Sigmoid colon (tissue), 7 donors: ENCODE data around the gene TRIM14. TPM values are rescaled to one million over a fixed set of nuclear protein-coding genes. Genes with fewer than 3 reads are reported as not detected.

Experiments used
- DNase-seq: peaks from one replicate; pipeline ENCODE4 v3.0.0-alpha.2; 2019
- H3K27ac ChIP-seq, 4 donors: fragments of 200-600 bp; sonication (generic); one replicate each; pipeline ENCODE4 v1.5.1; 2016 to 2019; ENCODE audit warnings: mild to moderate bottlenecking in 1 of 4
- H3K27me3 ChIP-seq, 3 donors: fragments of 200-600 bp; sonication (generic); one replicate each; pipeline ENCODE4 v1.5.1; 2019; ENCODE audit warnings: mild to moderate bottlenecking in 1 of 3
- H3K36me3 ChIP-seq, 4 donors: fragments of 200-600 bp; sonication (generic); one replicate each; pipeline ENCODE4 v1.5.1; 2016 to 2019
- H3K4me1 ChIP-seq, 4 donors: fragments of 200-600 bp; sonication (generic); one replicate each; pipeline ENCODE4 v1.5.1; 2017 to 2019
- H3K4me3 ChIP-seq, 4 donors: fragments of 200-600 bp; sonication (generic); one replicate each; pipeline ENCODE4 v1.5.1; 2017 to 2019; ENCODE audit warnings: mild to moderate bottlenecking in 2 of 4, moderate library complexity in 1 of 4
- H3K9me3 ChIP-seq, 4 donors: fragments of 200-600 bp in 3 of 4; sonication (generic) in 3 of 4; one replicate each; pipeline versions ENCODE4 v1.5.1 to v1.6.1; 2013 to 2019
- EP300 ChIP-seq, 4 donors: sonication (generic); formaldehyde crosslinking; IDR thresholded peaks; one replicate each; pipeline ENCODE4 v1.6.1; 2017; ENCODE audit warnings: antibody characterized with exemption in 4 of 4
- POLR2A ChIP-seq, 2 donors: fragments of 450-650 bp; IDR thresholded peaks; one replicate each; pipeline ENCODE4 v1.6.1; 2016; ENCODE audit warnings: antibody characterized with exemption in 2 of 2, mild to moderate bottlenecking in 2 of 2, moderate library complexity in 2 of 2
- POLR2AphosphoS5 ChIP-seq, 4 donors: sonication (generic); formaldehyde crosslinking; IDR thresholded peaks; one replicate each; pipeline ENCODE4 v1.6.1; 2017; ENCODE audit warnings: antibody characterized with exemption in 4 of 4
- WGBS, 2 donors: extraction: QIAGEN DNeasy Blood & Tissue Kit; methylation state at CpG; one replicate each; pipeline ENCODE4 v1.1.7; 2013; 5-methylcytosine and 5-hydroxymethylcytosine counted together
- intact Hi-C: fragments of 100-400 bp; cut with DNase I; formaldehyde crosslinking; loops from one replicate; pipeline ENCODE4 v1.15.1; 2023
- polyA plus RNA-seq, 3 donors: library from polyadenylated mRNA; stranded (reverse); fragments of 200-250 nt; gene quantifications; one replicate each; pipeline ENCODE4 v1.2.3, GENCODE V29; 2013
- total RNA-seq, 4 donors: library from RNA; depleted of rRNA; stranded (reverse); fragments of >200 nt; gene quantifications; one replicate each; pipeline ENCODE4 v1.1.0, GENCODE V29; 2016
- TF ChIP-seq, protein P1 (sequence below), 4 experiments: fragments of 450-650 bp in 3 of 4; fragments of 200-600 bp in 1 of 4; IDR thresholded peaks; one replicate each; pipeline ENCODE4 v1.5.1; 2016 to 2019; ENCODE audit warnings: antibody characterized with exemption in 4 of 4, mild to moderate bottlenecking in 3 of 4, moderate library complexity in 2 of 4
- donor health status: healthy with polysubstance abuse.
- donor health status: Bipolar disorder and iron deficiency.
- donor health status: healthy.

The TRIM14 gene
- total and polyA plus RNA-seq, 7 donors = 7.2 to 40.1 (median 13.2) TPM

GRCh38 chr9:98101416-98101815 is 17.6 kb downstream of the TRIM14 start:
- no peak for DNase-seq
- intact Hi-C loops = no loop called here
- 82 to 92% methylated on average over 7 of the region's 7 CpGs for WGBS, 2 donors
- TF ChIP-seq POLR2A (IDR thresholded peaks at IDR 0.05) (no peak), POLR2AphosphoS5 (IDR thresholded peaks at IDR 0.05) (no peak), EP300 (IDR thresholded peaks at IDR 0.05) (no peak)
- TF ChIP-seq, protein P1, sequence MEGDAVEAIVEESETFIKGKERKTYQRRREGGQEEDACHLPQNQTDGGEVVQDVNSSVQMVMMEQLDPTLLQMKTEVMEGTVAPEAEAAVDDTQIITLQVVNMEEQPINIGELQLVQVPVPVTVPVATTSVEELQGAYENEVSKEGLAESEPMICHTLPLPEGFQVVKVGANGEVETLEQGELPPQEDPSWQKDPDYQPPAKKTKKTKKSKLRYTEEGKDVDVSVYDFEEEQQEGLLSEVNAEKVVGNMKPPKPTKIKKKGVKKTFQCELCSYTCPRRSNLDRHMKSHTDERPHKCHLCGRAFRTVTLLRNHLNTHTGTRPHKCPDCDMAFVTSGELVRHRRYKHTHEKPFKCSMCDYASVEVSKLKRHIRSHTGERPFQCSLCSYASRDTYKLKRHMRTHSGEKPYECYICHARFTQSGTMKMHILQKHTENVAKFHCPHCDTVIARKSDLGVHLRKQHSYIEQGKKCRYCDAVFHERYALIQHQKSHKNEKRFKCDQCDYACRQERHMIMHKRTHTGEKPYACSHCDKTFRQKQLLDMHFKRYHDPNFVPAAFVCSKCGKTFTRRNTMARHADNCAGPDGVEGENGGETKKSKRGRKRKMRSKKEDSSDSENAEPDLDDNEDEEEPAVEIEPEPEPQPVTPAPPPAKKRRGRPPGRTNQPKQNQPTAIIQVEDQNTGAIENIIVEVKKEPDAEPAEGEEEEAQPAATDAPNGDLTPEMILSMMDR (IDR thresholded peaks at IDR 0.05) = no peak
- H3K36me3 ChIP-seq = peaks cover 0 to 8% (median 0%) of the 10 kb centered on the region in 4 donors
- H3K4me1 ChIP-seq = no peaks in the 10 kb centered on the region
- no peak overlapping the region for H3K4me3 ChIP-seq
- H3K27ac ChIP-seq = no peak overlapping the region
- no peaks in the 10 kb centered on the region for H3K27me3 ChIP-seq
- H3K9me3 ChIP-seq = no peaks in the 10 kb centered on the region

DNA sequence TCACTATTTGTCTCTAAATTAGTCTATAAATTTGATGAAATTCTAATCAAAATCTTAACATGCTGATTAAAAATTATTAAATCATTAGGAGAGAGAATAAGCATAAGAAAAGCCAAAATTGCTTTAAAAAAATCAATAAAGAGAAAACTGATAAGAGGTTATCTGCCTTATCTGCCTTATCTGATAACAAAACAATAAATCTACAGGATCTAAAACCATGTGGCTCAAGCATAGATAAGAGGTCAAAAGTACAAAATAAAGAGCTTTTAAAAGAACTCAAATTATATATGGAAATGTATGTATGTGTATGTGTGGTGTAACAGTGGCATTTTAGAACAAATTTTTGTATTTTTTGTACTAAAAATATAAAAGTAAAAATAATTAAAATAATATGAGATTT is 18.6 kb downstream of the TRIM14 start:
- H3K36me3 ChIP-seq = peaks cover 0 to 8% (median 0%) of the 10 kb centered on the region in 4 donors
- H3K4me3 ChIP-seq = no peak overlapping the region
- no peak overlapping the region for H3K27ac ChIP-seq
- no peaks in the 10 kb centered on the region for H3K27me3 ChIP-seq
- DNase-seq = no peak
- H3K4me1 ChIP-seq = no peaks in the 10 kb centered on the region
- intact Hi-C loops = no loop called here
- no peaks in the 10 kb centered on the region for H3K9me3 ChIP-seq
- no peak for TF ChIP-seq POLR2AphosphoS5 (IDR thresholded peaks at IDR 0.05)
- TF ChIP-seq, protein P1 (IDR thresholded peaks at IDR 0.05) = no peak
- no peak for TF ChIP-seq POLR2A (IDR thresholded peaks at IDR 0.05)
- no peak for TF ChIP-seq EP300 (IDR thresholded peaks at IDR 0.05)

GRCh38 chr9:98099898-98100297 is 19.1 kb downstream of the TRIM14 start:
- intact Hi-C loops = no loop called here
- DNase-seq = no peak
- peaks cover 0 to 9% (median 0%) of the 10 kb centered on the region in 4 donors for H3K36me3 ChIP-seq
- 20 to 42% methylated on average over 5 of the region's 5 CpGs for WGBS, 2 donors
- H3K4me3 ChIP-seq = no peak overlapping the region
- no peaks in the 10 kb centered on the region for H3K27me3 ChIP-seq
- no peak for TF ChIP-seq EP300 (IDR thresholded peaks at IDR 0.05)
- TF ChIP-seq, protein P1 (IDR thresholded peaks at IDR 0.05) = no peak
- no peak for TF ChIP-seq POLR2A (IDR thresholded peaks at IDR 0.05)
- no peak for TF ChIP-seq POLR2AphosphoS5 (IDR thresholded peaks at IDR 0.05)
- no peak overlapping the region for H3K27ac ChIP-seq
- no peaks in the 10 kb centered on the region for H3K9me3 ChIP-seq
- no peaks in the 10 kb centered on the region for H3K4me1 ChIP-seq

DNA sequence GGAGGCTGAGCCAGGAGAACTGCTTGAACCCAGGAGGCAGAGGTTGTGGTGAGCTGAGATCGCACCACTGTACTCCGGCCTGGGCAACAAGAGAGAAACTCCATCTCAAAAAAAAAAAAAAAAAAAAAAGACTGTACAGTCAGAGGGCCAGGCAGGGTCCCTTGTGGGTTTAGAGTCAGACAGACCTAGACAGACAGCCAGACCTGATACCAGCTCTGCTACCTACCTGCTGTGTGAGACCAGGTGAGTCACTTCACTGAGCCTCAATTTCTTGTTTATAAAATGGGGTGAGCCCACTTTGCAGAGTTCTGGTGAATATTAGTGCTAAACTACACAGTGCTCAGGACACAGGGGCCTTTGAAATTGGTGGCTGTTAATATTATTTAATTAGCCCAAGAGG is 19.7 kb downstream of the TRIM14 start:
- no peak overlapping the region for H3K4me3 ChIP-seq
- peaks cover 0 to 15% (median 0%) of the 10 kb centered on the region in 4 donors for H3K36me3 ChIP-seq
- H3K4me1 ChIP-seq = no peaks in the 10 kb centered on the region
- TF ChIP-seq, protein P1 (IDR thresholded peaks at IDR 0.05) = no peak
- TF ChIP-seq EP300 (IDR thresholded peaks at IDR 0.05) (no peak), POLR2A (IDR thresholded peaks at IDR 0.05) (no peak), POLR2AphosphoS5 (IDR thresholded peaks at IDR 0.05) (no peak)
- intact Hi-C loops = no loop called here
- H3K27me3 ChIP-seq = no peaks in the 10 kb centered on the region
- no peaks in the 10 kb centered on the region for H3K9me3 ChIP-seq
- H3K27ac ChIP-seq = no peak overlapping the region
- WGBS, 2 donors = 91 to 99% methylated on average over 2 of the region's 2 CpGs
- no peak for DNase-seq

- Histone ChIP-seq H3K4me1 (no peaks in the 10 kb centered on the region), H3K36me3 (peaks cover 0 to 16% (median 0%) of the 10 kb centered on the region in 4 donors), H3K9me3 (no peaks in the 10 kb centered on the region), H3K27ac (no peak overlapping the region), H3K4me3 (no peak overlapping the region), H3K27me3 (no peaks in the 10 kb centered on the region)
- DNase-seq = no peak
- WGBS, 2 donors = 46 to 60% methylated on average over 4 of the region's 4 CpGs
- TF ChIP-seq, protein P1 (IDR thresholded peaks at IDR 0.05) = no peak
- TF ChIP-seq POLR2AphosphoS5 (IDR thresholded peaks at IDR 0.05) (no peak), EP300 (IDR thresholded peaks at IDR 0.05) (no peak), POLR2A (IDR thresholded peaks at IDR 0.05) (no peak)
- intact Hi-C loops = no loop called here
These were observed 21.2 kb downstream of the TRIM14 start for GRCh38 chr9:98097836-98098235.
